Esophagus squamous epithelium (tissue), 4 donors: ENCODE results near the gene SCGB2B2.

Experiments used
- CTCF ChIP-seq, 6 experiments: fragments of 450-650 bp in 4 of 6; fragments of 200-600 bp in 2 of 6; sonication (generic) in 2 of 6; IDR thresholded peaks; one replicate each; pipeline ENCODE4 v1.5.1; 2016 to 2019; ENCODE audit warnings: antibody characterized with exemption in 6 of 6, mild to moderate bottlenecking in 4 of 6, moderate library complexity in 4 of 6
- POLR2A ChIP-seq, 4 donors: fragments of 450-650 bp; IDR thresholded peaks; one replicate each; pipeline ENCODE4 v1.6.1; 2017; ENCODE audit warnings: antibody characterized with exemption in 4 of 4, mild to moderate bottlenecking in 4 of 4, moderate library complexity in 3 of 4

- TF ChIP-seq CTCF (IDR thresholded peaks at IDR 0.05) (peak; percentile 70 to 89 (median 82)), POLR2A (IDR thresholded peaks at IDR 0.05) (no peak)
Measured at GRCh38 chr19:34712395-34713261, 35.7 kb upstream of the SCGB2B2 start.
